HEK293 (cell line): ENCODE measurements around the gene STPG2.

Experiments
- CTCF ChIA-PET: fragments of 350-600 bp; formaldehyde crosslinking; extraction: SDS; loops from one replicate; lab custom pipeline; 2021; ENCODE audit warnings: antibody characterized with exemption; lab: Yijun Ruan, JAX
- POLR2A ChIA-PET: fragments of 300-600 bp; formaldehyde crosslinking; extraction: SDS; loops from one replicate; lab custom pipeline; 2020; ENCODE audit warnings: antibody characterized with exemption, inconsistent platforms; lab: Yijun Ruan, JAX
- H3K27ac ChIP-seq: fragments of 200-500 bp; sonication (Bioruptor generic); 2 replicates; pipeline ENCODE4 v1.5.1; 2014; ENCODE audit warnings: low read depth, low read length, control low read depth, inconsistent platforms; ENCODE audit errors: extremely low read depth
- H3K36me3 ChIP-seq, 2 experiments: fragments of 200-500 bp in 1 of 2; sonication (Bioruptor generic) in 1 of 2; 1 replicate in 1 of 2; 2 replicates in 1 of 2; pipeline ENCODE4 v1.5.1; 2014 to 2017; ENCODE audit warnings: inconsistent platforms in 2 of 2, low read length in 2 of 2; ENCODE audit not compliant: control insufficient read depth in 2 of 2, insufficient read depth in 1 of 2
- H3K4me1 ChIP-seq: fragments of 200-500 bp; sonication (Bioruptor generic); 2 replicates; pipeline ENCODE4 v1.5.1; 2014; ENCODE audit warnings: mild to moderate bottlenecking, low read length, inconsistent platforms; ENCODE audit not compliant: control insufficient read depth, insufficient read depth
- H3K4me3 ChIP-seq: 2 replicates; pipeline ENCODE4 v1.5.1; 2011; ENCODE audit warnings: low read depth, mild to moderate bottlenecking, control low read depth, low read length, moderate library complexity
- H3K9me3 ChIP-seq: fragments of 200-500 bp; sonication (Bioruptor generic); 2 replicates; pipeline ENCODE4 v1.5.1; 2014; ENCODE audit warnings: low read depth, low read length, inconsistent platforms; ENCODE audit not compliant: control insufficient read depth, insufficient read depth
- KLF9 ChIP-seq: fragments of 450-650 bp; formaldehyde crosslinking; IDR thresholded peaks from 2 replicates; pipeline ENCODE4 v1.5.1; 2016; ENCODE audit warnings: missing biosample characterization, missing genetic modification characterization, low read depth
- MEIS1 ChIP-seq: sonication (generic); formaldehyde crosslinking; IDR thresholded peaks from 2 replicates; pipeline ENCODE4 v1.8.1; 2022; ENCODE audit warnings: missing genetic modification reagents, mild to moderate bottlenecking, borderline replicate concordance
- MYNN ChIP-seq: fragments of 450-650 bp; formaldehyde crosslinking; IDR thresholded peaks from 2 replicates; pipeline ENCODE4 v1.5.1; 2016; ENCODE audit warnings: missing biosample characterization, missing genetic modification characterization, borderline replicate concordance
- RBAK ChIP-seq: fragments of 450-650 bp; formaldehyde crosslinking; IDR thresholded peaks from 2 replicates; pipeline ENCODE4 v1.5.1; 2016; ENCODE audit warnings: missing biosample characterization, missing genetic modification characterization
- SCRT2 ChIP-seq: fragments of 450-650 bp; formaldehyde crosslinking; IDR thresholded peaks from 2 replicates; pipeline ENCODE4 v1.5.1; 2016; ENCODE audit warnings: missing biosample characterization, missing genetic modification characterization
- TCF7L2 ChIP-seq: IDR thresholded peaks from 2 replicates; pipeline ENCODE4 v1.6.1; 2011; ENCODE audit warnings: low read depth, mild to moderate bottlenecking, inconsistent platforms, low read length, moderate library complexity, borderline replicate concordance
- ZBTB1 ChIP-seq: fragments of 450-650 bp; formaldehyde crosslinking; IDR thresholded peaks from 2 replicates; pipeline ENCODE4 v1.5.1; 2016; ENCODE audit warnings: missing biosample characterization, missing genetic modification characterization
- ZEB2 ChIP-seq: fragments of 450-650 bp; formaldehyde crosslinking; IDR thresholded peaks from 2 replicates; pipeline ENCODE4 v1.5.1; 2016; ENCODE audit warnings: missing biosample characterization, missing genetic modification characterization
- ZIC2 ChIP-seq: fragments of 450-650 bp; formaldehyde crosslinking; IDR thresholded peaks from 2 replicates; pipeline ENCODE4 v1.5.1; 2016; ENCODE audit warnings: missing biosample characterization, missing genetic modification characterization
- ZNF16 ChIP-seq: fragments of 450-650 bp; formaldehyde crosslinking; IDR thresholded peaks from 2 replicates; pipeline ENCODE4 v1.5.1; 2016; ENCODE audit warnings: low read depth, missing biosample characterization, missing genetic modification characterization
- ZNF169 ChIP-seq: fragments of 450-650 bp; formaldehyde crosslinking; IDR thresholded peaks from 2 replicates; pipeline ENCODE4 v1.5.1; 2016; ENCODE audit warnings: missing biosample characterization, missing genetic modification characterization
- ZNF202 ChIP-seq: fragments of 450-650 bp; formaldehyde crosslinking; IDR thresholded peaks from 2 replicates; pipeline ENCODE4 v1.5.1; 2016; ENCODE audit warnings: missing biosample characterization, missing genetic modification characterization, borderline replicate concordance
- ZNF239 ChIP-seq: fragments of 450-650 bp; formaldehyde crosslinking; IDR thresholded peaks from 2 replicates; pipeline ENCODE4 v1.5.1; 2016; ENCODE audit warnings: missing biosample characterization, missing genetic modification characterization
- ZNF274 ChIP-seq, 2 experiments: fragments of 200-500 bp in 1 of 2; fragments of 450-650 bp in 1 of 2; sonication (Bioruptor generic) in 1 of 2; formaldehyde crosslinking in 1 of 2; IDR thresholded peaks; 2 replicates each; pipeline versions ENCODE4 v1.5.1 to v1.6.1; 2014 to 2016; ENCODE audit warnings: borderline replicate concordance in 1 of 2, inconsistent platforms in 1 of 2, low read length in 1 of 2, missing biosample characterization in 1 of 2, missing genetic modification characterization in 1 of 2
- ZNF302 ChIP-seq: fragments of 450-650 bp; formaldehyde crosslinking; IDR thresholded peaks from 2 replicates; pipeline ENCODE4 v1.5.1; 2016; ENCODE audit warnings: missing biosample characterization, missing genetic modification characterization, low read depth
- ZNF350 ChIP-seq: fragments of 450-650 bp; formaldehyde crosslinking; IDR thresholded peaks from 2 replicates; pipeline ENCODE4 v1.5.0; 2017; ENCODE audit warnings: missing biosample characterization, mild to moderate bottlenecking, missing genetic modification characterization
- ZNF404 ChIP-seq: fragments of 450-650 bp; formaldehyde crosslinking; IDR thresholded peaks from 2 replicates; pipeline ENCODE4 v1.5.1; 2017; ENCODE audit warnings: missing biosample characterization, missing genetic modification characterization
- ZNF514 ChIP-seq: fragments of 450-650 bp; formaldehyde crosslinking; IDR thresholded peaks from 2 replicates; pipeline ENCODE4 v1.5.1; 2016; ENCODE audit warnings: missing biosample characterization, missing genetic modification characterization
- ZNF561 ChIP-seq: fragments of 450-650 bp; IDR thresholded peaks from 2 replicates; pipeline ENCODE4 v1.5.1; 2018; ENCODE audit warnings: missing biosample characterization, missing genetic modification characterization, borderline replicate concordance
- ZNF660 ChIP-seq: fragments of 450-650 bp; IDR thresholded peaks from 2 replicates; pipeline ENCODE4 v1.5.1; 2018; ENCODE audit warnings: missing biosample characterization, mild to moderate bottlenecking, missing genetic modification characterization
- ZNF677 ChIP-seq: fragments of 450-650 bp; IDR thresholded peaks from 2 replicates; pipeline ENCODE4 v1.5.0; 2018; ENCODE audit warnings: missing biosample characterization, mild to moderate bottlenecking, missing genetic modification characterization, moderate library complexity
- ZNF76 ChIP-seq: fragments of 450-650 bp; formaldehyde crosslinking; IDR thresholded peaks from 2 replicates; pipeline ENCODE4; 2016; ENCODE audit warnings: low read depth, missing biosample characterization, missing genetic modification characterization, borderline replicate concordance
- ZNF777 ChIP-seq: fragments of 450-650 bp; formaldehyde crosslinking; IDR thresholded peaks from 2 replicates; pipeline ENCODE4 v1.5.1; 2017; ENCODE audit warnings: missing biosample characterization, missing genetic modification characterization, borderline replicate concordance
- ZNF785 ChIP-seq: fragments of 450-650 bp; formaldehyde crosslinking; IDR thresholded peaks from 2 replicates; pipeline ENCODE4 v1.5.1; 2016; ENCODE audit warnings: missing biosample characterization, missing genetic modification characterization
- ZNF843 ChIP-seq: fragments of 450-650 bp; formaldehyde crosslinking; IDR thresholded peaks from 2 replicates; pipeline ENCODE4 v1.5.1; 2016; ENCODE audit warnings: missing biosample characterization, missing genetic modification characterization
- TF ChIP-seq, protein P1 (sequence below): fragments of 450-650 bp; formaldehyde crosslinking; IDR thresholded peaks from 2 replicates; pipeline ENCODE4 v1.5.1; 2016; ENCODE audit warnings: missing biosample characterization, missing genetic modification characterization
- TF ChIP-seq, protein P2 (sequence below): fragments of 450-650 bp; formaldehyde crosslinking; IDR thresholded peaks from 2 replicates; pipeline ENCODE4 v1.5.1; 2016; ENCODE audit warnings: missing biosample characterization, missing genetic modification characterization

STPG2 gene

DNA sequence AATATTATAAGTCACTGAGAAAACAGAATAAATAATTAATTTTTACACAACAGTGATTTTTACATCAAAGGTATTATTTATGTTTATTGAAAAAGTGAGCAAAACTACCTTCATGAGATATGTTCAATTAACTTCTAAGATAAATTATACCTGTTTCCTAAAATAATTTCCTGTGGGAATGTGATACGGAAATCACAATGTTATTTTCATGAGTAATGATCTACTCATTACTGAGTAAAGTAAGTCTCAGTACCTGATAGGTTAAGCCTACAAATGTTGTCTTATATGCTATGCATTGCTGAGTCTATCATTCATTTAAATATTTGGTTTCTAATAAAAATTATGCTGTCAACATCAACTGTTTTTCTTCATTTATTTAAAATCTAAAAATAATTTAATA is 324.0 kb downstream of the STPG2 start (continued):
- TF ChIP-seq ZNF202 (tag by site-specific recombination) (no peak), ZNF561 (tag by site-specific recombination) (no peak), RBAK (tag by site-specific recombination) (no peak)
- TF ChIP-seq, all 188 proteins: peak for 0

DNA sequence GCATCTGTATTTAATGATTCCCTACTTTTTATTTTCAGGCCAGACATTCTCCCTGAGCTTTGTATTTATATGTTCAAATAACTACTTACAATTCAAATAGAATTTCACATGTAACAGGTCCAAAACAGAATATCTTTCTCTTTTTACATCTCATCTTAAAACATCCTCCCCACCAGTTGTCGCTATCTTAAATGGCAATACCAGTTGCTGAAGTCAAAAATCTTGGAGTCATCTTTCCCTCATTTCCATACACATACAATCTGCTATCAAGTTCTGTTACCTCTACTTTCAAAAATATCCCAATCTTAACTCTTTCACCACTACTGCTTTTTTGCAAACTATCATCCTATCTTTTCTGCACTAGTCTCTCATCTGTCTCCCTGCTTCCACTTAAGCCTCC is 330.5 kb downstream of the STPG2 start:
- ChIA-PET POLR2A (no interaction called here), CTCF (interaction anchor here (0.6 kb wide), 1 partner anchor 12 kb away, joined by 3 read pairs; no protein-coding TSS in a partner anchor)
- Histone ChIP-seq H3K27ac (no peak overlapping the region), H3K4me3 (no peak overlapping the region), H3K4me1 (no peaks in the 10 kb centered on the region), H3K9me3 (no peaks in the 10 kb centered on the region), H3K36me3 (no peaks in the 10 kb centered on the region)
- TF ChIP-seq ZIC2 (tag by site-specific recombination), result no peak
- no peak for TF ChIP-seq ZNF843
- no peak for TF ChIP-seq ZEB2 (tag by site-specific recombination)
- TF ChIP-seq ZNF777 (tag by site-specific recombination), result no peak
- TF ChIP-seq, protein P1, sequence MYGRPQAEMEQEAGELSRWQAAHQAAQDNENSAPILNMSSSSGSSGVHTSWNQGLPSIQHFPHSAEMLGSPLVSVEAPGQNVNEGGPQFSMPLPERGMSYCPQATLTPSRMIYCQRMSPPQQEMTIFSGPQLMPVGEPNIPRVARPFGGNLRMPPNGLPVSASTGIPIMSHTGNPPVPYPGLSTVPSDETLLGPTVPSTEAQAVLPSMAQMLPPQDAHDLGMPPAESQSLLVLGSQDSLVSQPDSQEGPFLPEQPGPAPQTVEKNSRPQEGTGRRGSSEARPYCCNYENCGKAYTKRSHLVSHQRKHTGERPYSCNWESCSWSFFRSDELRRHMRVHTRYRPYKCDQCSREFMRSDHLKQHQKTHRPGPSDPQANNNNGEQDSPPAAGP, result no peak
- no peak for TF ChIP-seq ZNF274 (IDR thresholded peaks at IDR 0.05; ENCODE audit: low read length)
- TF ChIP-seq ZNF274 (tag by site-specific recombination; IDR thresholded peaks at IDR 0.05; ENCODE audit: borderline replicate concordance), result no peak
- TF ChIP-seq ZBTB1 (tag by site-specific recombination), result no peak
- TF ChIP-seq ZNF660, result no peak
- no peak for TF ChIP-seq ZNF404 (tag by site-specific recombination)
- no peak for TF ChIP-seq ZNF16 (tag by site-specific recombination)
- TF ChIP-seq TCF7L2, result no peak
- no peak for TF ChIP-seq ZNF76 (tag by site-specific recombination)

DNA sequence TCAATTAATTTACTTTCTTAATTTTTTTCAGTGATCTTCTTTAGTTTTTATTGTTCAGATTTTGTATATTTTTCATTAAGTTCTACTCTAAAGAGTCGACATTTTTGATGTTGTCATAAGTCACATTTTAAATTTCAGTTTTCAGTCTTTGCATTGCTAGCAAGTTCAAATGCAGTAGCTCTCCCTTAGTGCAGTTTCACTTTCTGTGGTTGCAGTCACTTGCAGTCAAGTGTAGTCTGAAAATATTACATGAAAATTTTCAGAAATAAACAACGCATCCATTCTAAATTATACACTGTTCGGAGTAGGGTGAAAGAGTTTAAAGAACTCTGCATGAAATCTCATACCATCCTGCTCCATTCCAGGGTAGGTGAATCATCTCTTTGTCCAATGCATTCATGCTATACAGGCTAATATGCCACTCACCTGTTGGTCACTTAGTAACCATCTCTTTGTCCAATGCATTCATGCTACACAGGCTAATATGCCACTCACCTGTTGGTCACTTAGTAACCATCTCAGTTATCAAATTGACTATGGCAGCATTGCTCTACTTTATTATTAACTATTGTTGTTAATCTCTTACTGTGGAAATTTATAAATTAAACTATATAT is 356.9 kb downstream of the STPG2 start:
- CTCF ChIA-PET, result no interaction called here
- Histone ChIP-seq H3K4me3 (no peak overlapping the region), H3K27ac (no peak overlapping the region), H3K4me1 (no peaks in the 10 kb centered on the region), H3K9me3 (no peaks in the 10 kb centered on the region), H3K36me3 (no peaks in the 10 kb centered on the region)
- TF ChIP-seq SCRT2 (tag by site-specific recombination) (0 out of 2 replicates have a peak, but pooled peaks have one; percentile 27), ZNF785 (tag by site-specific recombination) (no peak)
- POLR2A ChIA-PET, result no interaction called here

DNA sequence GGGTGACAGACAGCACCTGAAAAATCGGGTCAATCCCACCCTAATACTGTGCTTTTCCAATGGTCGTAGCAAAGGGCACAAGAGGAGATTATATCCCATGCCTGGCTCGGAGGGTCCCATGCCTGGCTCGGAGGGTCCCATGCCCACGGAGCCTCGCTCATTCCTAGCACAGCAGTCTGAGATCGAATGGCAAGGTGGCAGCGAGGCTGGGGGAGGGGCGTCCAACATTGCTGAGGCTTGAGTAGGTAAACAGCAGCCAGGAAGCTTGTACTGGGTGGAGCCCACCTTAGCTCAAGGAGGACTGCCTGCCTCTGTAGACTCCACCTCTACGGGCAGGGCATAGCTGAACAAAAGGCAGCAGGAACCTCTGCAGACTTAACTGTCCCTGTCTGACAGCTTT is 365.1 kb downstream of the STPG2 start:
- ChIA-PET POLR2A (no interaction called here), CTCF (no interaction called here)
- Histone ChIP-seq H3K4me3 (no peak overlapping the region), H3K9me3 (no peaks in the 10 kb centered on the region), H3K36me3 (no peaks in the 10 kb centered on the region), H3K4me1 (no peaks in the 10 kb centered on the region), H3K27ac (no peak overlapping the region)
- TF ChIP-seq, protein P2, sequence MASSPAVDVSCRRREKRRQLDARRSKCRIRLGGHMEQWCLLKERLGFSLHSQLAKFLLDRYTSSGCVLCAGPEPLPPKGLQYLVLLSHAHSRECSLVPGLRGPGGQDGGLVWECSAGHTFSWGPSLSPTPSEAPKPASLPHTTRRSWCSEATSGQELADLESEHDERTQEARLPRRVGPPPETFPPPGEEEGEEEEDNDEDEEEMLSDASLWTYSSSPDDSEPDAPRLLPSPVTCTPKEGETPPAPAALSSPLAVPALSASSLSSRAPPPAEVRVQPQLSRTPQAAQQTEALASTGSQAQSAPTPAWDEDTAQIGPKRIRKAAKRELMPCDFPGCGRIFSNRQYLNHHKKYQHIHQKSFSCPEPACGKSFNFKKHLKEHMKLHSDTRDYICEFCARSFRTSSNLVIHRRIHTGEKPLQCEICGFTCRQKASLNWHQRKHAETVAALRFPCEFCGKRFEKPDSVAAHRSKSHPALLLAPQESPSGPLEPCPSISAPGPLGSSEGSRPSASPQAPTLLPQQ (tag by site-specific recombination), result no peak
- TF ChIP-seq TCF7L2 (no peak), MYNN (no peak), ZNF677 (tag by site-specific recombination) (no peak), ZNF350 (tag by site-specific recombination) (no peak), ZNF169 (tag by site-specific recombination) (no peak), ZNF302 (tag by site-specific recombination) (no peak), MEIS1 (no peak), KLF9 (tag by site-specific recombination) (no peak), ZNF239 (tag by site-specific recombination) (no peak), ZNF514 (tag by site-specific recombination) (no peak)
